A549 (cell line): Measurements from ENCODE around the gene SLC3A2. TPM values are rescaled to one million over a fixed set of nuclear protein-coding genes. Genes with fewer than 3 reads are reported as not detected.

ENCODE experiments used
- ATAC-seq, 2 experiments: fragments of 200-7000 bp in 1 of 2; fragments of >200 bp in 1 of 2; cut with Nextera tagmentation in 1 of 2; cut with Tn5 transposase in 1 of 2; 3 replicates each; pipeline versions ENCODE4 v1.8.0 to v1.9.1; 2018 to 2020; ENCODE audit warnings: mild to moderate bottlenecking in 1 of 2, moderate library complexity in 1 of 2
- CTCF ChIA-PET: fragments of 300-600 bp; sonication (Branson Sonifier 250); formaldehyde crosslinking; extraction: SDS; loops from one replicate; lab custom pipeline; 2021; ENCODE audit warnings: antibody characterized with exemption, inconsistent platforms; lab: Yijun Ruan, JAX
- POLR2A ChIA-PET: fragments of 350-600 bp; formaldehyde crosslinking; extraction: SDS; loops from one replicate; lab custom pipeline; 2021; ENCODE audit warnings: antibody characterized with exemption, inconsistent platforms; lab: Yijun Ruan, JAX
- DNase-seq, 2 experiments: peaks; one replicate each; pipeline versions ENCODE4 v3.0.0 to v3.0.0-alpha.2; 2011 to 2016; ENCODE audit warnings: low read depth in 1 of 2, low spot score in 1 of 2
- FAIRE-seq: peaks from 2 replicates; lab custom pipeline; 2011; peaks lifted over from hg19 to GRCh38; lab: Jason Lieb, UNC
- H3K27ac ChIP-seq, 2 experiments: fragments of >200 bp; sonication (Bioruptor Twin); formaldehyde crosslinking; 3 replicates each; pipeline ENCODE4 v1.5.1; 2016 to 2017
- H3K4me1 ChIP-seq: fragments of >200 bp; sonication (Bioruptor Twin); formaldehyde crosslinking; 3 replicates; pipeline ENCODE4 v1.6.1; 2016
- H3K4me2 ChIP-seq: fragments of >200 bp; sonication (Bioruptor Twin); formaldehyde crosslinking; 3 replicates; pipeline ENCODE4 v1.6.1; 2016
- H3K4me3 ChIP-seq: fragments of >200 bp; sonication (Bioruptor Twin); formaldehyde crosslinking; 3 replicates; pipeline ENCODE4 v1.5.1; 2016
- H3K9me3 ChIP-seq: fragments of >200 bp; sonication (Bioruptor Twin); formaldehyde crosslinking; 3 replicates; pipeline ENCODE4 v1.6.1; 2016
- CEBPB ChIP-seq, 2 experiments: fragments of >200 bp in 1 of 2; sonication (Bioruptor Twin) in 1 of 2; formaldehyde crosslinking in 1 of 2; IDR thresholded peaks; 2 replicates each; pipeline ENCODE4 v1.6.1; 2012 to 2016
- CHD2 ChIP-seq: fragments of 150-350 bp; IDR thresholded peaks from 2 replicates; pipeline ENCODE4 v1.6.1; 2014; ENCODE audit warnings: low read length; ENCODE audit not compliant: partially characterized antibody
- FOSB ChIP-seq: fragments of 250-450 bp; sonication (Bioruptor Pico); IDR thresholded peaks from 2 replicates; pipeline ENCODE4 v1.5.0; 2020; ENCODE audit warnings: mild to moderate bottlenecking, moderate library complexity
- FOXS1 ChIP-seq: fragments of 250-450 bp; sonication (Bioruptor Pico); IDR thresholded peaks from 2 replicates; pipeline ENCODE4 v1.5.0; 2020; ENCODE audit warnings: mild to moderate bottlenecking, moderate library complexity
- HOXA7 ChIP-seq: fragments of 250-450 bp; sonication (Bioruptor Pico); IDR thresholded peaks from 2 replicates; pipeline ENCODE4 v1.5.0; 2020; ENCODE audit warnings: mild to moderate bottlenecking, moderate library complexity
- HOXB5 ChIP-seq: fragments of 250-450 bp; sonication (Bioruptor Pico); IDR thresholded peaks from 2 replicates; pipeline ENCODE4 v1.5.0; 2020; ENCODE audit warnings: mild to moderate bottlenecking, moderate library complexity
- KDM1A ChIP-seq: fragments of 200-600 bp; sonication (generic); IDR thresholded peaks from 2 replicates; pipeline ENCODE4 v1.6.1; 2016; ENCODE audit warnings: low read depth, mild to moderate bottlenecking
- MAZ ChIP-seq: fragments of 150-350 bp; IDR thresholded peaks from 2 replicates; pipeline ENCODE4 v1.6.1; 2014; ENCODE audit warnings: antibody characterized with exemption, low read depth, low read length, borderline replicate concordance
- NR3C1 ChIP-seq: fragments of >200 bp; sonication (Bioruptor Twin); formaldehyde crosslinking; IDR thresholded peaks from 3 replicates; pipeline ENCODE4 v1.6.1; 2017
- PHF8 ChIP-seq: fragments of 200-600 bp; sonication (generic); IDR thresholded peaks from 2 replicates; pipeline ENCODE4 v1.6.1; 2016; ENCODE audit warnings: low read depth, mild to moderate bottlenecking, antibody characterized with exemption, moderate library complexity, borderline replicate concordance
- POLR2A ChIP-seq: IDR thresholded peaks from 2 replicates; pipeline ENCODE4 v1.6.1; 2012; ENCODE audit warnings: mild to moderate bottlenecking, low read length
- POLR2AphosphoS2 ChIP-seq: conservative IDR thresholded peaks from 2 replicates; pipeline ENCODE4 v1.6.1; 2012; ENCODE audit warnings: low read length, improper control_type of control experiment, inconsistent platforms
- RARB ChIP-seq: fragments of 250-450 bp; sonication (Bioruptor Pico); IDR thresholded peaks from 2 replicates; pipeline ENCODE4 v1.8.0; 2021; ENCODE audit warnings: mild to moderate bottlenecking, moderate library complexity
- RFX5 ChIP-seq: fragments of 450-650 bp; IDR thresholded peaks from 2 replicates; pipeline ENCODE4 v1.7.1; 2014; ENCODE audit warnings: antibody characterized with exemption, mild to moderate bottlenecking, moderate library complexity
- SMC3 ChIP-seq: fragments of >200 bp; sonication (Bioruptor Twin); formaldehyde crosslinking; IDR thresholded peaks from 3 replicates; pipeline ENCODE4 v1.6.1; 2018; ENCODE audit warnings: inconsistent platforms
- TFCP2L1 ChIP-seq: fragments of 250-450 bp; sonication (Bioruptor Pico); IDR thresholded peaks from 2 replicates; pipeline ENCODE4 v1.5.0; 2021; ENCODE audit warnings: mild to moderate bottlenecking
- WGBS: methylation state at CpG from one replicate; pipeline ENCODE4 v1.1.6; 2017; ENCODE audit errors: missing lambda C conversion rate; 5-methylcytosine and 5-hydroxymethylcytosine counted together
- polyA plus RNA-seq, 4 experiments: library from polyadenylated mRNA; depleted of rRNA in 3 of 4; stranded (reverse); fragments of >200 nt; fragmentation: RNase III in 1 of 4; extraction: RNeasy Plus Mini Kit Qiagen cat#74134 plus additional on column Dnase treatment in 1 of 4; gene quantifications; 2 replicates in 3 of 4; 3 replicates in 1 of 4; pipeline ENCODE4 v1.2.3, GENCODE V29; 2011 to 2017
- TF ChIP-seq, protein P1 (sequence below): fragments of >200 bp; sonication (Bioruptor Twin); formaldehyde crosslinking; IDR thresholded peaks from 3 replicates; pipeline ENCODE4 v1.6.1; 2016
- TF ChIP-seq, protein P2 (sequence below): fragments of 250-450 bp; sonication (Bioruptor Pico); IDR thresholded peaks from 2 replicates; pipeline ENCODE4 v1.5.0; 2021; ENCODE audit warnings: mild to moderate bottlenecking, moderate library complexity, borderline replicate concordance
- TF ChIP-seq, protein P3 (sequence below): IDR thresholded peaks from 2 replicates; pipeline ENCODE4 v1.6.1; 2012
- TF ChIP-seq, protein P4 (sequence below): fragments of 250-450 bp; sonication (Bioruptor Pico); IDR thresholded peaks from 2 replicates; pipeline ENCODE4 v1.5.0; 2020; ENCODE audit warnings: low read depth, mild to moderate bottlenecking, moderate library complexity

Gene SLC3A2
- polyA plus RNA-seq, 2 of the 4 experiments (the other 2 are of a cell fraction): 1,007 to 1,064 TPM

DNA sequence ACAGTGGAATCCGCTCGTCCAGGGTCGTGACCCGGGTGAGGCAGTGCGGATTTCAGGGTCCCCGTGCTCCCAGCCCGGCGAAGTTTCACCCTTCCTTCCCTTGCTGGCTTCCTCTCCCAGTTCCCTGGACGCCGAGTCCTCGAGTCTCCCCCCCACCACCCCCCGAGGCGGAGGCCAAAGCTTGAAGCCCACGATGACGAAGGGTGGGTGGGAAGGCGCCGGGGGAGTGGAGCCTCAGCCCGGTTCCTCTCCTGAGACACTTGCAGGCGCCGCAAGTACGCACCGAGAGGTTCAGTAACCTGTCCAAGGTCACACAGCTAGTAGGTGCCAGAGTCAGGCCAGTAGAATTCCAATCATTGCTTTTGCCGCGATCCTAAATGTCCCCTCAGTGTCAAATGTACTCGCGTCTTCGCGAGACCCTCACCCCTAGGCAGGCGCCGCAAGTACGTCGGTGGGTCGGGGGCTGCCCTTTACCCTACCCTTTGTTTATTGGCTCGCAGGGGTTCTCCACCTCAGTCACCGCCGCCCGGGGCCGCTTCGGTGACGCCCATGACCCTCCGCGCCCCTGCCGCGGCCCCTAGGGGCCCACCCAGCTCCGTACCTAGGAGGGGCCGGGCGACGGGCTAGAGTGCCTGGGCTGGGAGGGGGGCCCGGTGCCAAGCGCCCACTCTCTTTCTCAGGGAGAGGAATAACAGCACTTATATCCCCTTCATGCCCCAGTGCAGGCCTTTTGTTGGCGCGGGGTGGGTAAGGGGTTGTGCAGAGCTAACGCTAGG is 46.2 kb downstream of the SLC3A2 start:
- ChIA-PET CTCF (interaction anchor here (1.4 to 4.3 kb wide), 3 partner anchors 10 to 97 kb away, joined by 4 to 36 read pairs (median 10); no protein-coding TSS in a partner anchor), POLR2A (no interaction called here)
- TF ChIP-seq CEBPB (IDR thresholded peaks at IDR 0.05) (no peak), CHD2 (no peak), HOXB5 (CRISPR knock-in tag) (no peak), POLR2A (no peak), FOSB (CRISPR knock-in tag) (no peak), RARB (no peak), FOXS1 (CRISPR knock-in tag) (no peak), NR3C1 (no peak), PHF8 (no peak), TFCP2L1 (CRISPR knock-in tag) (no peak), POLR2AphosphoS2 (no peak), MAZ (no peak), HOXA7 (no peak), SMC3 (no peak), RFX5 (no peak)
- TF ChIP-seq, protein P1, sequence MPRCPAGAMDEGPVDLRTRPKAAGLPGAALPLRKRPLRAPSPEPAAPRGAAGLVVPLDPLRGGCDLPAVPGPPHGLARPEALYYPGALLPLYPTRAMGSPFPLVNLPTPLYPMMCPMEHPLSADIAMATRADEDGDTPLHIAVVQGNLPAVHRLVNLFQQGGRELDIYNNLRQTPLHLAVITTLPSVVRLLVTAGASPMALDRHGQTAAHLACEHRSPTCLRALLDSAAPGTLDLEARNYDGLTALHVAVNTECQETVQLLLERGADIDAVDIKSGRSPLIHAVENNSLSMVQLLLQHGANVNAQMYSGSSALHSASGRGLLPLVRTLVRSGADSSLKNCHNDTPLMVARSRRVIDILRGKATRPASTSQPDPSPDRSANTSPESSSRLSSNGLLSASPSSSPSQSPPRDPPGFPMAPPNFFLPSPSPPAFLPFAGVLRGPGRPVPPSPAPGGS: no peak
- TF ChIP-seq, protein P2, sequence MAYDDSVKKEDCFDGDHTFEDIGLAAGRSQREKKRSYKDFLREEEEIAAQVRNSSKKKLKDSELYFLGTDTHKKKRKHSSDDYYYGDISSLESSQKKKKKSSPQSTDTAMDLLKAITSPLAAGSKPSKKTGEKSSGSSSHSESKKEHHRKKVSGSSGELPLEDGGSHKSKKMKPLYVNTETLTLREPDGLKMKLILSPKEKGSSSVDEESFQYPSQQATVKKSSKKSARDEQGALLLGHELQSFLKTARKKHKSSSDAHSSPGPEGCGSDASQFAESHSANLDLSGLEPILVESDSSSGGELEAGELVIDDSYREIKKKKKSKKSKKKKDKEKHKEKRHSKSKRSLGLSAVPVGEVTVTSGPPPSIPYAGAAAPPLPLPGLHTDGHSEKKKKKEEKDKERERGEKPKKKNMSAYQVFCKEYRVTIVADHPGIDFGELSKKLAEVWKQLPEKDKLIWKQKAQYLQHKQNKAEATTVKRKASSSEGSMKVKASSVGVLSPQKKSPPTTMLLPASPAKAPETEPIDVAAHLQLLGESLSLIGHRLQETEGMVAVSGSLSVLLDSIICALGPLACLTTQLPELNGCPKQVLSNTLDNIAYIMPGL (CRISPR knock-in tag): no peak
- TF ChIP-seq, protein P3, sequence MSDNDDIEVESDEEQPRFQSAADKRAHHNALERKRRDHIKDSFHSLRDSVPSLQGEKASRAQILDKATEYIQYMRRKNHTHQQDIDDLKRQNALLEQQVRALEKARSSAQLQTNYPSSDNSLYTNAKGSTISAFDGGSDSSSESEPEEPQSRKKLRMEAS: no peak
- TF ChIP-seq, protein P4, sequence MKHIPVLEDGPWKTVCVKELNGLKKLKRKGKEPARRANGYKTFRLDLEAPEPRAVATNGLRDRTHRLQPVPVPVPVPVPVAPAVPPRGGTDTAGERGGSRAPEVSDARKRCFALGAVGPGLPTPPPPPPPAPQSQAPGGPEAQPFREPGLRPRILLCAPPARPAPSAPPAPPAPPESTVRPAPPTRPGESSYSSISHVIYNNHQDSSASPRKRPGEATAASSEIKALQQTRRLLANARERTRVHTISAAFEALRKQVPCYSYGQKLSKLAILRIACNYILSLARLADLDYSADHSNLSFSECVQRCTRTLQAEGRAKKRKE (CRISPR knock-in tag): no peak
- no peak overlapping the region for H3K4me2 ChIP-seq
- FAIRE-seq (no peak), ATAC-seq (no peak), DNase-seq (no peak)
- WGBS: 83% methylated on average over 38 of the region's 53 CpGs
- peaks cover 25% of the 10 kb centered on the region for H3K4me1 ChIP-seq
- no peak overlapping the region for H3K4me3 ChIP-seq
- peaks cover 4% of the 10 kb centered on the region; the same call in 1 of the 3 replicates for H3K9me3 ChIP-seq
- H3K27ac ChIP-seq: no peak overlapping the region

DNA sequence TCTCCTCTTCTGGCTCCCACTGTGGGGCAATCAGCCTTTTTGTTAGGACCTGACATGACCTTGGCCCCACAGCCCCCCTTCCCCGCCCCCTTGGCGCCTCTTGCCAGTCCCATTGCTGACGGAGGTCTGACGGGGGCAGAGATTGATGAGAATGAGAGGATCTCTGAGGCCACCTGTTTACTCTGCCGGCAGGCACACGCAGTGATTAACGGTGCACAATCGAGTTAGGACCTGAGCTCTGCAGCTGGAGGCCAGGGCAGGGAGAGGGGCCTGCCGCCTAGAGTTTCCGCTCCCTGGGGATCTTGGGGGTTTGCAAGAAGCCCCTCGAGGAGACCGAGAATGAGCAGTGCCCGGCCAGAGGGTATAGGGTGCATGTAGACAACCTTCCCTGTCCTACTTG is 47.3 kb downstream of the SLC3A2 start:
- H3K27ac ChIP-seq: no peak overlapping the region
- FAIRE-seq (no peak), DNase-seq (no peak), ATAC-seq (no peak; a peak in 1 of 6 replicates)
- ChIA-PET CTCF (interaction anchor here (0.6 to 4.3 kb wide), 4 partner anchors 9 to 1521 kb away, joined by 3 to 36 read pairs (median 4); no protein-coding TSS in a partner anchor), POLR2A (no interaction called here)
- H3K4me1 ChIP-seq: peaks cover 17% of the 10 kb centered on the region; the same call in 2 of the 3 replicates
- TF ChIP-seq KDM1A: no peak
- H3K9me3 ChIP-seq: no peaks in the 10 kb centered on the region
- 45% methylated on average over 11 of the region's 13 CpGs for WGBS
- no peak overlapping the region for H3K4me3 ChIP-seq
- no peak overlapping the region for H3K4me2 ChIP-seq
